ENCODE results near the gene CEP97.

Gene CEP97

DNA sequence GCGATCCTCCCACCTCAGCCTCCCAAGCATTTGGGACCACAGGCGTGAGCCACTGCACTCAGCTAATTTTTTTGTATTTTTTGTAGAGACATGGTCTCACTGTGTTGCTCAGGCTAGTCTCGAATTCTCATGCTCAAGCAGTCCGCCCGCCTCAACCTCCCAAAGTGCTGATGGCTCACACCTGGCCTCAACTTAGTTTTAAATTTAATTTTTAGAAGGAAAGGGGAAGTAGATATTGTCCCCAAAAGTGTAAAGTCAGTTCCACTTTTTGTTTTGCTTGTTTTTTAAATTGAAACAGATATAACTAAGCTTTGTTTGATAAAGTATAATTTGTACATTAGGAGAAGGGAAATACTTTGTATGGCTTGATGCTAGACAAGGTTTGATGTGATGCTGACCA is 93.6 kb downstream of the CEP97 start:
- no peak for DNase-seq

- DNase-seq = no peak
Measured at GRCh38 chr3:101819649-101820206, 95.3 kb downstream of the CEP97 start.

All from CD4-positive, alpha-beta T cell treated with Interferon alpha-2 for 1 hour (primary cell).